Sigmoid colon (tissue), 4 donors: ENCODE measurements around the gene GORASP1.

ENCODE experiments used
- EP300 ChIP-seq, 4 donors: sonication (generic); formaldehyde crosslinking; IDR thresholded peaks; one replicate each; pipeline ENCODE4 v1.6.1; 2017; ENCODE audit warnings: antibody characterized with exemption in 4 of 4
- POLR2A ChIP-seq, 2 donors: fragments of 450-650 bp; IDR thresholded peaks; one replicate each; pipeline ENCODE4 v1.6.1; 2016; ENCODE audit warnings: antibody characterized with exemption in 2 of 2, mild to moderate bottlenecking in 2 of 2, moderate library complexity in 2 of 2
- TF ChIP-seq, protein P1 (sequence below), 4 experiments: fragments of 450-650 bp in 3 of 4; fragments of 200-600 bp in 1 of 4; IDR thresholded peaks; one replicate each; pipeline ENCODE4 v1.5.1; 2016 to 2019; ENCODE audit warnings: antibody characterized with exemption in 4 of 4, mild to moderate bottlenecking in 3 of 4, moderate library complexity in 2 of 4

DNA sequence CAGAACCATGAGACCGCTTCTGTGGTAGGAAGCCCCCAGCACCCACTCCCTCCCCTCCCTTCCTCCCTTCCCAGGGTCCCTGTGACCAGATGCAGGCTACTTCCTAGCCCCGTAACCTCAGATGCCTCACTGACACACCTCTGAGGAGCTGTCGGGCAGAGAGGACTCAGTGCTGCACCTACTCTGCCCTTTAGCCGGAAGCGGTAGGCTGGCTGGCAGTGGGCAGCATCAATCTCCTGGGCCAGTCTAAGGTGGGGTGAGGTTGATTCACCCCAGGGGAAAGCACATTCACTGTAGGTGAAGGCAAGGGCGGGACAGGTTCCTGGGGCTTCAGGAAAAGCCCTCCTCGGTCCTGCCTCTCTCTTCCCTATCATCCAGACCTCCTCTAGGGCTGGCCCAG is 26.9 kb upstream of the GORASP1 start:
- TF ChIP-seq, protein P1, sequence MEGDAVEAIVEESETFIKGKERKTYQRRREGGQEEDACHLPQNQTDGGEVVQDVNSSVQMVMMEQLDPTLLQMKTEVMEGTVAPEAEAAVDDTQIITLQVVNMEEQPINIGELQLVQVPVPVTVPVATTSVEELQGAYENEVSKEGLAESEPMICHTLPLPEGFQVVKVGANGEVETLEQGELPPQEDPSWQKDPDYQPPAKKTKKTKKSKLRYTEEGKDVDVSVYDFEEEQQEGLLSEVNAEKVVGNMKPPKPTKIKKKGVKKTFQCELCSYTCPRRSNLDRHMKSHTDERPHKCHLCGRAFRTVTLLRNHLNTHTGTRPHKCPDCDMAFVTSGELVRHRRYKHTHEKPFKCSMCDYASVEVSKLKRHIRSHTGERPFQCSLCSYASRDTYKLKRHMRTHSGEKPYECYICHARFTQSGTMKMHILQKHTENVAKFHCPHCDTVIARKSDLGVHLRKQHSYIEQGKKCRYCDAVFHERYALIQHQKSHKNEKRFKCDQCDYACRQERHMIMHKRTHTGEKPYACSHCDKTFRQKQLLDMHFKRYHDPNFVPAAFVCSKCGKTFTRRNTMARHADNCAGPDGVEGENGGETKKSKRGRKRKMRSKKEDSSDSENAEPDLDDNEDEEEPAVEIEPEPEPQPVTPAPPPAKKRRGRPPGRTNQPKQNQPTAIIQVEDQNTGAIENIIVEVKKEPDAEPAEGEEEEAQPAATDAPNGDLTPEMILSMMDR (IDR thresholded peaks at IDR 0.05) = no peak
- TF ChIP-seq POLR2A (IDR thresholded peaks at IDR 0.05) = no peak
- no peak for TF ChIP-seq EP300 (IDR thresholded peaks at IDR 0.05)
